GM18502 (cell line): ENCODE measurements around the gene SH3PXD2A.
"Not testable (repeated sequence)": the region's sequence is repeated elsewhere in the genome, so short reads cannot be mapped to it uniquely, and the experiment has no call there.

Experiments
- ATAC-seq: cut with Tn5 transposase; IDR thresholded peaks from one replicate; pipeline ENCODE4 v1.9.1; 2021; ENCODE audit warnings: mild to moderate bottlenecking; ENCODE audit not compliant: unreplicated experiment, poor library complexity

Gene SH3PXD2A

DNA sequence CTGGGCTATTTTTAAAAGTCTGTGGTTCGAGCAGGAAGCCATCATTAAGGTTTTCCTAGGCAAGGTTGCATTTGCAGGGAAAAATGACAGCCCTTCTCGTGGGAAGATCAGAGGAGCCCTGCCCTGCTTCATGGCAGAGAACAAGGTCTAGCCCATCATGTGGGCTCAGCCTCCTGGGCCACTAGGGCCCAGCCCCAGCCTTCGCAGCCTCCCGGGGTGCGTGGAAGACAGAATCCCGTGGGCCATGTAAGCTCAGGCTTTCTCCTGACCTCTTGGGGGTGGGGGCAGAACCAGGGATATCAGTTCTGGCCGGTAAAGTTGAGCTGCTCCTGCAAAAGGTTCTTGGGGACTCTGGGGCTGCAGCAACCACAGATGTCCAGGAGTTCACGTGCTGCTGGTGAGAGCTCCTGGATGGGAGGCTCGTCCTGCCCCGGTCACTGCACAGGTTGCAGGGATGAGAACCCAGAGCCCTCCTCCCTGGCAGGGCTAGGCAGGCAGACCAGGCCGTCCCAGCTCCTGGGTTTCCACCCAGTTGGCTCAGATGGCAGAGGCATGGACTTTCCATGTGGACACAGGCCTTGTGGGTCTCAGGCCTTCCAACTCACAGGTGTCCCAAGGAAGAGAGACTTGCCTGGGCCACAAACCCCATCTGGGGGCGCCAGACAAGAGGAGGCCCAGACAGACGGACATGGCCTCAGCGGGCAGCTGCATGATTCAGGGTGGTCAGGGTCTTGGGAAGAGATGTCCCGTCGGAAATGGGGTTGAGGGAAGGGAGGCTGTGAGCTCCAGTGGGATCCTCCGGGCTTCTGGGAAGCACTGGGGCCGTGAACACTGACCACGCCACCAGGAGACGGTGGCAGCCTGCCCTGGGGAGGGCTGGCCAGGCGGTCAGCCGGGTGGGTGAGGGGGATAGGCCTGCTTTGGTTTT, 235.7 kb downstream of the SH3PXD2A start:
- no peak for ATAC-seq

DNA sequence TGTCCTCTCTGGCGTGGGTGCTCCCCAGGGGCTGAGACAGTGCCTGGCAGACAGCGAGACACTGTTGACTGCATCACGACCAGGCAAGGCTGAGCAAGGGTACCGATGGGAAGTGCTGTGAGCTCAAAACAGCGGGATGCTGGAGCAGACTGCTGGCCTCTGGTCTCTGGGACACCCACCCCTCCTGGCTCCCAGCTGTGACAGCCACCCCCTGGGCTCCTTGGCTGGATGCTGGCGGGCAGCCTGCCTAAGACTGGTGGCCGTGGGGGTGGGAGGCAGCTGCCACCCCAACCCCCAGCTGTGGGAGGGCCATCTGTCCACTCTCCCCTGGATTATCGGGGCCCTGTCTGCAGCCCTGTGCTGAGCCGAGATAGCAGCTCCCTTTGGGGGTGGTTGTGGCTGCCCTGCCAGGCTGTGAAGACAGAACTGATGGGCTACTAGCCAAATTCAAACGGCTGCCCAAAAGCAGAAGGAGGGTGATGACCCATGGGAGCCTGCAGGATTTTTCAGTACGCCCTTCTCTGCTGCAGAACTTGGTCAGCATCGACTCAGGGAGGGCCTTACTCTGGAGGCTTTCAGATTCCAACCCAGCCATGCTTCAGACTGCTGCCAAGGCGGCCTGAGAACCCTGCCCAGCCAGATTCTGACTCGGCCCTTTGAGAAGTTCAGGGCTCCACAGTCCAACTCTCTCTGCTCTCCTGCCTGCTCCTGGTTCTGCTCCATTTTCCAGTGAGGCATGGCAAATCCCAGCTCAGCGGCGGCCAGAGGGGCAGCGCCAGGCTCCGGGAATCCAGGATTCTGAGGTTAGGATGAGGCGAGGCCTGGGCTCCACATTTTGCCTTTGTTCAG, 236.6 kb downstream of the SH3PXD2A start:
- no peak for ATAC-seq

DNA sequence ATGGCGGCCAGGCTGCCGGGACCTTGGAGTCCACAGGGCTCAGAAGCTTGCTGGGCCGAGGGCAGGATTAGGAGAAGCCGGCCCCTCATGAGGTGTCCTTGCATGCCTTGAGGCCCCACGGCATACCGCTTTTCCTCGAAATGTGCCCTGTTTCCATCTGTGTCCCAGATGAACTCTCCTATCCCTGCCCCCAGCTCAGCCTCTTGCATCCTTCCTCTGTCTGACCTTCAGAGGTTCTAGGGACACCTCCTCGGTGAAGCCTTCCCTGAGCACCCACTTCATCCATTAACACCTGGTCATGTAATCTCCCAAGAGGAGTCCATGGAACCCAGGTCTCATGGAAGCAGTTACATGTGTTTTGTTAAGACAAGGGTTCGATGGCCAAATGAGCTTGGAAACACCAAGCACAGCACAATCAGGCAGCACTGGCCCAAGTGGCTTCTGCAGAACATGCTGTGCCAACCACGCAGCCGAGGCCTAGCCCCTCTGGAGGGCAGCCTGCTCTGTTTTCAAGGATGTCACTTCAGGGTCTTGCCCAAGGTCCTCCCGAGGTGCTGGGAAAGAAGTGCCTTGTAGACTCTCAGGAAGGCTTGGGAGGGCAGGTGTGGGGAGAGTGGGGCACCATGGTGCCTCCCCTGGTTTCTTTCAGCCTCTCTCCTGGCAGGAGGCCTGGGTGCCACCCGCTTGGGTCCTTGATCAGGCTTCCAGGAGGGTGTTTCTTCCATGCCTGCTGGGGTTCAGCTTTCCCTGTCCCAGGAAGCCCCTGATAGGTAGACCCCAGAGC, 237.6 kb downstream of the SH3PXD2A start:
- no peak for ATAC-seq

DNA sequence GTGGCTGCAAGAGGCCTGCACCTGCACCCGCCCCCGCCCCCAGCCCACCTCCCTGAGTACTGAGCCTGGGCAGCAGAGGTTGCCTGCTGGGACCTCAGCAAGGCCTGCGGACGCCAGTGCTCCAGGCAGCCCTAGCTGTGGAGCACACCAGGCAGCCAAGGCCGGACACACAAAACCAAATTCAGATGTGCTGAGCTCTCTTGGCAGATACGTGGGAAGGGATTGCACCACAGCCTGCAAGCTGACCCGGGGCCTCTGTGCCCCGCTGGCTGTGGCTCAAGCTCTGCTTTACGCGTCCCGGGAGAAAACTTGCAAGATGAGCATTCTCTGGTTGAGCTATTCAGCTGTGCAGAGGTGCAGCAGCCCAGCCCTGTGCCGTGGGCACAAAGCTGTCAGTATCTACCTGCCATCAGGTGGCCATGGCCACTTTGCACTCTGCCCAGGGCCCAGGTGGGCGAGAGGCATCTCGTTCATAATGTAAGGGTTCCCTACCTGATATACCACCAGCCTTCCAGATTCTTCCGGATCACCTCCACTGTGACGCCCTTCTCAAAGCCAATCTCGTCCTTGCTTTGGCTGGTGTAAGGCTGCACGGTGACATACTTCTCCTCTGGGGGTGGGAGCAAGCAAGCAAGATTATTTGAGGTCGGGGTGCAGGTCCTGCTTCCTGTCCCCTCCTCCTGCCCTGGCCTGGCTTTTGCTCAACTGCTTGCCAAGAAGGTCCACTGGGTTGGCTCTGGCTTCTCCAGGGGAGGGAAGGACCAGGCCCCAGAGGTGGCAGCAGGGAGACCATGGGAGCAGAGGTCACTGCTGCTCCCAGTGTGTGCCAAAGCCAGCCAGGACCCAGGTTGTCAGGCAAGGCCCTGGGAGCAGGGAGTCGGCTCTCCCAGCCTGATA, 238.4 kb downstream of the SH3PXD2A start:
- no peak for ATAC-seq

DNA sequence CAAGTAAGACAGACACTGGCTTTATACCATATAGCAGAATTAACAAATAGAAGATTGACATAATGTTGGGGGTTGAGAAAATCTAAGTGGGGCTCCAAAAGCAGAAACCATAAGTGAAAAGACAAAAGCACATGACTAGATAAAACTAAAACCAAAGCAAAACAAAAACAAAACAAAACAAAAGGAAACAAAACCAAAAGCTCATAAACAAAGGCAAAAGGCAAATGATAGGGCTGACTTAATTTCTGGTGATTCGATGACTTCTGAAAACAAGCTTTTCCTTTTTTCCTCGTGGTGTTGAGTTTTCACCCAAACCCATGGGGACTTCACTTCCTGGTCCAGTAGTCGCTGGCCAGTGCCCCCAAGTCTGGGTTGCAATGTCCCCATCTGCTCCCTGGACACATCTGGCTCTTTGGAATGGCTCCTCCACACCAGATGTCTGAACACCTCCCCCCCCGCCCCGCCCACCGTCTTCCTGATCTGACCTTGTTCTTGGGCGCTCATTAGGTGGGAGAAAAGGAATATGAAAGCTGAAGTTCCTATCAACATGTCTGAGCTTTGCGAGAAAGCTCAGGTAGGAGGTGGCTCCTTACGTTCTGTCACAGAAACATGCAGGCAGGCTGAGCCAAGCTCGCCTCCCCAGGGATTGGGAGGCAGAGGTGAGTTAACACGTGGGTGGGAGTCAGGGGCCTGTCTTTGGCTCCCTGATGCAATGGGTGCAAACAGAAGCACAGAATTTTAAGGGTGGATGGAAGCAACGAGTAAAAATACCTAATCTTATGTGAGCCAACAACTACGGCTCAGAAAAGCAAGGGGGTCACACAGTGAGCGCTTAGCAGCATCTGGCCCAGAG, 240.8 kb downstream of the SH3PXD2A start:
- no peak for ATAC-seq

DNA sequence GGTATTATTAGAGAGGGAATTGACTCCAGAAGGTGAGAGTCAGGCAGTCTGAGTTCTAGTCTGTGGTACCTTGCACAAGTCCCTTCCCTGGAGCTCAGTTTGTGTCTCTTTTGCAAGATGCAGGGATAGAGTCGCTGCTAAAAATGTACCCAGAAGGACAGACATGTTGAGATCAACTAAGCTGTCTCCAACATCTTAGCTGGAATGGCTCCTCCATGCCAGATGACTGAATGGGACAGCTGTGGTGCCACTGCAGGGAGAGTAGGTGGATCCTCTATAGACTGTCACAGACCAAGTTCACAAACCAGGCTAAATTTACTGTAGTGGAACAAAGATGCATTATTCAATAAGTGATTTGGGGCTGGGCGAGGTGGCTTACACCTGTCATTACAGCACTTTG, 241.8 kb downstream of the SH3PXD2A start:
- no peak for ATAC-seq

DNA sequence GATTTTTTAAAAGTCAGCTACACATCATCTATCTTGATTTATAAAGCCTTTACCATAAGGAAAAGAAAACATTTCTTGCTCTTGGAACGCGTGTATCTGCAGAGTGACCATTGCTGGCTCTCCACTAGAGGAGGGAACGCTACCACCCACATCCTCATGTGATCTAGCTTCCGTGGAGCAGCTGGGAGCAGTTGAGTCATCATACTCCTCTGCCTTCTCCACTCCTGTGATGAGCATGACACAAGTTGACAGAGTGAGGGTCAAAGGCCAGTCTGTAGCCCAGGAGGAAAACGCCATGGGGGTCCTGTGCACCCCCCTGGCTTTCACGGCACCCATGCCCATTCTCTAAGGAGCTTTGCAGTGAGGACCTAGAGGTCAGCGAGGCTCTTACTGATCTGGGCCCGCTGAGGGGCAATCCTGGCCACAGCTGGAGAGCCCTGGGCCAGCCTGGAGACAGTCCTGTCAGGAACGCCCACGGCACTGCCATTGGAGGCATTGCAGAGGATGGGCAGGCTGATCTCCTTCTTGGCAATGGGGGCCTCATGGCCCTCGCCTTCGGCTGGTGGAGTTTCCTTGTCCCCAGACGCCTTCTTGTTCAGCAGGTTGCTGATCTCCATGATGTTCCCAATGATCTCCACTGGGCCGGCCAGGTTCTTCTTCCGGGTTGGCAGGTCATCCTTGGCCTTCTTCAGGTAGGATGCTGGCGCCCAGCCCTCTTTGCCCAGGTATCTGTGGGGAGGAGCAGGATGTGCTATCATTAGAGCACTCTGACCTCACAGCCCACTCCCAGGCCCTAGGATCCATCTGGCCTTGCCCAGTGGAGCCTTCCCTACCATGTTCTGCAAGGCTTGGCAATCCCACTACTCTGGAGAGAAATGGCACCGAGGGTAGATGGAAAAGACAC, 242.7 kb downstream of the SH3PXD2A start:
- no peak for ATAC-seq

DNA sequence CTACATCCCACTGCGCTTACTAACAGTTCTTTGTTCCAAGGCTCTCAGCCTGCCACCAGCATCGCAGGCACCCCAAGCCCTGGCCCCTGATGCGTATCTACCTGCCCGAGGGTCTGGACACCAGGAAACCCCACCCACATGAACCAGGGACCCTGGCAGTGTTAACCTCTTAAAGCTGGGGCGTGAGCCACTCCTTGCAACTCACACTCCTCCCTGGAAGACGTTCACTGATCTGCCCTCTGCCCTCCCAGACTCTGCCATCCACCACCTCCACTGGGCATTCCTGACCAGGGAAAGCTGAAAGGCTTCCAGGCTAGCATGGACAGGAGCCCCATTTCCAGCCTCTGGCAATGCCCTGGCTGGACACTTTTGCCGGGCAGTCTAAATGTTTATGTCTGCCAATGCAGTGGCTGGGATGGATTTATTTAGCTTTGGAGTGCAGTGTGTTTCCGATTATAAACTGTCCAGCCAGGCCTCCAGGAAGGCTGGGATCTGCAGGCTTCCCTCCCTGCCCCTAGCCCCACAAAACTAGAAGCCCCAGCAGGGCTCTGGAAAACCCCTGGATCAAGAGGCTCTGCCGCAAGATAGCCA, 244.4 kb downstream of the SH3PXD2A start:
- no peak for ATAC-seq

DNA sequence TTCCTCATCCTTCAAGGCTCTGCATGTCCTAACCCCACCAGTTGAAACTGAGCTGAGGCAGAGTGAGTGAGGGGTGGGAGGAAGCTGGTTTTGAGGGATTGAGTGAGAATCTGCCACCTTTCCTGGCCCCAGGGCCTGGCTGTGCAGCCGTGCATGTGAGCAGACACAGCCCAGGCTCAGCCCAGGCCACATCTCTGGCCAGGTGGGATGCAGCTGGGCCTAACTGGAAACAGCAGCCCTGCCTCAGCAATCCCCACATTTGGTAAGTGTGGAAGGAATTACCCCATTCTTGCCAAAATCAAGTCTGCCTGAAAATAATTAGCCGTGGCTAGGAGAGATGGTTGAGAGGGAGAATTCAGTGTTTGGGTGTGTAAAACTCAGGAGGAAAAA, 245.3 kb downstream of the SH3PXD2A start:
- no peak for ATAC-seq

DNA sequence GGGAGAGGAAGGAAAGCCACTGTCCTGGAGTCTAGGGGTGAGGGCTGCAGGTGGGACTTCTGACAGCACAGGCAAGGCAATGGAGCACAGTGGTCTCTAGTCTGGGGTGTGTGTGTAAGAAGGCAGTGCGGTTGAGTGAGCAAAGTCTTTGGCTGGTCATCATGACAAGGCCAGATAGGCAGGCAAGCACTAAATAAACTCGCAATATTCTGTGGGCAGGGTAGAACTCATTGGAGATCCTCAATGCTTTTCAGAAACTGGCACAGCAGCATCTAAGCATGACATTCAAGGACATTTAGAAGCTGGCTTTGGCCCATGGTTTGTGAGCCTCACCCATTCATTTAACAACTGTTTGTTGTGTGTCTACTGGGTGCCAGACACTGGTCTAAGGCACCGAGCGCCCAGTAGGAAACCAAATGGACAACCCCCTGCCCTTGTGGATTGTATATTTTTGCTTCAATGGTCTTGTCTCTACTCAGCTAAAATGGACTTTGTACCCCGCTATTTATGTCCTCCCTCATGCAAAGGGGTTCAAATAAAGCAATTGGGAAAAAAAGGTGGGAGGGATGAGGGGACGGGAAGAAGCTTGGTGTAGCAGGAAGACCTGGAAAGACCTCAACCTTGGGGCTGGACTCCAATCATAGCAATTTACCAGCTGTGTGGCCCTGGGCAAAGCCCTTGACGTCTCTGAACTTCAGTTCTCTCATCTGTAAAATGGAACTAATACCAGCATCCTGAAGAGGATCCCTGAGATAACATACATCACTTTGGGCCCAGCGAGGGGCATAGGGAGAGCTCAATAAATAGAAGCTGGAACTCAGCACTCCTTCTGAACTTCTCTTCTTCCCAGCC, 245.9 kb downstream of the SH3PXD2A start:
- no peak for ATAC-seq

DNA sequence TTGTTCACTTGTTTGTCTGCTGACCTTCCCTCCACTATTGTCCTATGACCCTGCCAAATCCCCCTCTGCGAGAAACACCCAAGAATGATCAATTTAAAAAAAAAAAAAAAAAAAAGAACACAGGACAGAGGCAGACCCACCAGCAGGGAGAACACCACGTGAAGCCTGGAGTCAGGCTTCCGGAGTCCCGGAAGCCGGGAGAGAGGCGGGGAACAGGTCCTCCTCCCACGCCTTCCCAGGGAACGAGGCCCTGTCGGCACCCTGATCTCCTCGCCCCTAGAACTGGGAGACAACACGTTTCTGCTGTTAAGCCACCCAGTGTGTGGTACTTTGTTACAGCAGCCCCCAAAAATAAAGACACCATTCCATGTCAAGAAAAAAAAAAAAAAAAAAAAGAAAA, 247.3 kb downstream of the SH3PXD2A start:
- ATAC-seq, result not testable (repeated sequence)

DNA sequence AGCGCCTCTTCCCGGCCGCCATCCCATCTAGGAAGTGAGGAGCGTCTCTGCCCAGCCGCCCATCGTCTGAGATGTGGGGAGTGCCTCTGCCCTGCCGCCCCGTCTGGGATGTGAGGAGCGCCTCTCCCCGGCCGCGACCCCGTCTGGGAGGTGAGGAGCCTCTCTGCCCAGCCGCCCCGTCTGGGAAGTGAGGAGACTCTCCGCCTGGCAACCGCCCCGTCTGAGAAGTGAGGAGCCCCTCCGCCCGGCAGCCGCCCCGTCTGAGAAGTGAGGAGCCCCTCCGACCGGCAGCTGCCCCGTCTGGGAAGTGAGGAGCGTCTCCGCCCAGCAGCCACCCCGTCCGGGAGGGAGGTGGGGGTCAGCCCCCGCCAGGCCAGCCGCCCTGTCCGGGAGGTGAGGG, 248.3 kb downstream of the SH3PXD2A start:
- not testable (repeated sequence) for ATAC-seq

DNA sequence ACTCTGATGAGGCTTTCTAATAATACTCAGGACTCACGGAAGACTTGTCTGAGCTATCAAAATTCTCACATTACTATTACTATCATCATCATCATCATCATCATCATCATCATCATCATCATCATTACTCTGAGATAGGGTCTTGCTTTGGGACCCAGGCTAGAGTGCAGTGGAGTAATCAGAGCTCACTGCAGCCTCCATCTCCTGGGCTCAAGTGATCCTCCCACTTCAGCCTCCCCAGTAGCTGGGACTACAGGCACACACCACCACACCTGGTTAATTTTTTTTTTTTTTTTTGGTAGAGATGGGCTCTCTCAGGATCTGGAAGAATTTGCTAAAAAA, 249.3 kb downstream of the SH3PXD2A start:
- not testable (repeated sequence) for ATAC-seq

DNA sequence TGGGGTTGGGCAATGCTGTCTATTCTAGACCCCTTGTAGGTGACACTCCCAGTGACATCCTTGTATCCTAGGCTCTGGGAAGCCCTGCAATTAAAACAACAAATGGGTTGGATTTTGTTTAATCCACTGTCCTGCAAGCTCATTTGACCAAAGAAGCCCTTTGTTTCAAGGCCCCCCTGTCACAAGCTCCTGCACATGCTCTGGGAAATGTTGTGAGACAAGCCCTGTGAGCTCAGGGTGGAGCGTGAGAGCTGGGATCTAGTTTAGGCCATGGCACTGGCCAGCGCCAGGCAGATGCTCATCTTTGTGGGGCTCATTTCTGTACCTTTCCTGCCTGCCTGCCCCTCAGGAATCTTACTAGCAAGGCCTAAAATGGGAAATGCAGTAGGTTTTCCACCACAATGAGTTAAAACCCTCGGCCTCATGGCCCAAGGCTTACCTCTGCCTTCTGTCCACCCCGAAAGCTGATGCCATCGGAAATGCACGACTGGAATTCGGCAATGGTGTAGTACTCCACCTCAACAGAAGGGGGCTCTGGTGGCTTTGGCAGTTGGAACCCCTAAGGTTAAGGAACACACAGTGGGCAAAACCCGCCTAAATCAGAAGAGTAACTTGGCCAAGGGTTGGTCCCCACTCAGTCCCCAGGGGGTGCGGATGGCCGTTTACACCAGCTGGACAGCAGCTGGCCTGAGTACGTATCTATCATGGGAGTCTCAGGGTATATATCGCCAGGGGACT, 249.8 kb downstream of the SH3PXD2A start:
- no peak for ATAC-seq

DNA sequence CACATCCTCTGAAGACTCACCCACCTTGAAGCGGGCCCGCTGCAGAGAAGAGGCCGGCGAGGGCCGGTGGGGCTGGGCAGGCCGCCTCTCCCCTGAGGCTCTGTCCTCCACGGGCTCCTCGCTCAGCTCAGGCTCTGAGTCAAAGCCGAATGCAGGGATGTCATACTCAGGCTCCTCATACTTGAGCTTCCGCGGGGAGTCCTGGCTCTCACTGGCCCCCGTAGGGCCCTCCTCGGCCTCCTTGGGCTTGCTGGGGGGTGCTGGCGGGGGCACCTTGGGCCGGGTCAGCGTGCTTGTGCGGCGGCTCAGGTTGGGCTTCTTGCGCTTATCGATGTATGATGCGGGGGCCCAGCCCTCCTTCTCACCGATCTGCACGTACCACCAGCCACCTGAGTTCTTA, 252.0 kb downstream of the SH3PXD2A start:
- ATAC-seq, result no peak

DNA sequence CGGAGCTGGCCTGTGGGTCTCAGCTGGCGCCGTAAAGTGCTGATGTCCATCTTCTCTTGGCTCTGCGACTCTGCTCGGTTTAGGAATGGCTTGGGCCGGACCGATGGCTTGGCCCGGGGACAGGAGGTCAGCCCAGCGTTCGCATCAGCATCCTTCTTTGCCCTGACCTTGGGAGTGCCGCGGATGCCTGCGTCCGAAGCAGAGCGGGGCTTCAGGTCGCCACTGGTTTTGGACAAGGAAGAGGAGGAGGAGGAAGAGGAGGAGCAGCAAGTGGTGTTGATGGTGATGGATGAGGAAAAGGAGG, 252.6 kb downstream of the SH3PXD2A start:
- no peak for ATAC-seq
